Measurements from ENCODE around the gene C11orf71.
A peak's percentile ranks its signal among the peaks of the same experiment; 100 is the strongest.

The C11orf71 gene

DNA sequence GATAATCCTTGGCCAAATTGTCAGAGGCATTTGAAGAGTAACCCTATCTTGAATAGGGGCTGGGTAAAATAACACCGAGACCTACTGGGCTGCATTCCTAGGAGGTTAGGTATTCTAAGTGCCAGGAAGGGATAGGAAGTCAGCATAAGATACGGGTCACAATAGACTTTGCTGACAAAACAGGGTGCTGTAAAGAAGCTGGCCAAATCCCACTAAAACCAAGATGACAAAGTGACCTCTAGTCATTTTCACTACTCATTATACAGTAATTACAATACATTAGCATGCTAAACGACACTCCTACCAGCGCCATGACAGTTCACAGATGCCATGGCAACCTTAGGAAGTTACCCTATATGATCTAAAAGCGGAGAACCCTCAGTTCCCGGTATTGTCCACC, 38.0 kb upstream of the C11orf71 start:
- Histone ChIP-seq H3K27me3 (ENCODE audit: control insufficient read depth, insufficient read depth, low read length) (no peaks in the 10 kb centered on the region), H3K9ac (ENCODE audit: low read length) (peak overlapping the region; percentile 89), H3K36me3 (ENCODE audit: control insufficient read depth, low read depth, low read length) (peaks cover 6% of the 10 kb centered on the region), H3K9me3 (ENCODE audit: control insufficient read depth, low read depth, low read length) (no peaks in the 10 kb centered on the region), H3K4me1 (ENCODE audit: control insufficient read depth, low read depth, low read length) (peaks cover 34% of the 10 kb centered on the region), H3K4me3 (ENCODE audit: low read length) (peak overlapping the region; percentile 6), H3K27ac (ENCODE audit: low read length) (no peak overlapping the region)

DNA sequence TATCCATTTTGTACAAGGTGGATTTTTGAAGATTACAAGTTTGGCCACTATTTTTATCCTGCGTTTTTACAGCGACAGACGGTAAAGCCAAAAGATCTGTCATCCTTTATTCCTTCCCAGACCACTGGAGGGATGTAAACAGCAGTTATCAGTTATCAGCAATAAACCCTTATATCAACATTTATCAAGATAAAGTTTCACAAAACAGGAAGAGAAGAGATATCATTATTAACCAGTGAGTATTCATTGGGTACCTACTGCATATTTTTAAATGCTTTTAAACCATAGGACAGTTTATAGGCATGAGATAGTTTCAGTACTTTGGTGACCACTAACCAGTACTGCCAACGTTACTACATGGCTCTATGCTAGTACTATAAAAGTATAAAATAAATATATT, 33.1 kb upstream of the C11orf71 start:
- no peaks in the 10 kb centered on the region for H3K9me3 ChIP-seq (ENCODE audit: control insufficient read depth, low read depth, low read length)
- H3K27ac ChIP-seq (ENCODE audit: low read length), result no peak overlapping the region
- H3K9ac ChIP-seq (ENCODE audit: low read length), result no peak overlapping the region
- H3K4me1 ChIP-seq (ENCODE audit: control insufficient read depth, low read depth, low read length), result peaks cover 9% of the 10 kb centered on the region
- H3K36me3 ChIP-seq (ENCODE audit: control insufficient read depth, low read depth, low read length), result no peaks in the 10 kb centered on the region
- no peaks in the 10 kb centered on the region for H3K27me3 ChIP-seq (ENCODE audit: control insufficient read depth, insufficient read depth, low read length)
- no peak overlapping the region for H3K4me3 ChIP-seq (ENCODE audit: low read length)

DNA sequence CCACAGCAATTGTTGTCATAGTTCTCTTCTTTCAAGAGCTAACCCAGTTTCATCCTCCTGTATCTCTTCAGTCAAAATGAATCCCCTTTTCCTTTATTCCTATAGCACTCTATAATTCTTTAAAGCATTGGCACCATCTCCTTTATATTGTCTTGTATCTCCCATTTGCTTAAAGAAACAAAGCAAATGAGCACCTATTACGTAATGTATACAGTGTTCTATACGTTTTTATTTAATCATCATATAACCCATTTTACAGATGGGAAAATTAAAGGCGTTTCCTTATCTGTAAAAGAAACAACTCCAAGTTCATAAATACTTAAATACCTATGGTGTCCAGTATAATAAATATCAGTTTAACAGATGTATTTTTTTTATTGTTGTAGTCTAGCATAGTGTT, 32.6 kb upstream of the C11orf71 start:
- peaks cover 4% of the 10 kb centered on the region for H3K4me1 ChIP-seq (ENCODE audit: control insufficient read depth, low read depth, low read length)
- H3K36me3 ChIP-seq (ENCODE audit: control insufficient read depth, low read depth, low read length), result no peaks in the 10 kb centered on the region
- H3K4me3 ChIP-seq (ENCODE audit: low read length), result no peak overlapping the region
- no peaks in the 10 kb centered on the region for H3K9me3 ChIP-seq (ENCODE audit: control insufficient read depth, low read depth, low read length)
- H3K27me3 ChIP-seq (ENCODE audit: control insufficient read depth, insufficient read depth, low read length), result no peaks in the 10 kb centered on the region
- H3K27ac ChIP-seq (ENCODE audit: low read length), result no peak overlapping the region
- H3K9ac ChIP-seq (ENCODE audit: low read length), result no peak overlapping the region

DNA sequence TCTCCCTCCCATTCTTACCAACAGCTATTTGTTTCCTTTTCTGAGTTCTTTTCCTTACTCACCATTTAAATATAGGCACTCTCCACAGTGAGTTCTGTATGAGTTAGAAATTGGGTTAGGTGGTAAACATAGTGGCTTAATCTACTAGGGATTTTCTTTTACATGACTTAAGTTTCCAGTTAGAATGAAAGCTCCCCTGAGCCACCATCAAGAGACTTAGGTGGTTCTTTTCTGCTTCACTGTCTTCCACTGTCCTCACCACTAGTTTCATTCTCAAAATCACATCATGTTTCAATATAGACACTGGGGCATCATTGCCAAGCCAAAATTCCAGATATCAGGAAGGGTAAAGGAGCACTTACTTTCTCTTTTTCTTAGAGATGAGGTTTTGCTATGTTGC, 30.0 kb upstream of the C11orf71 start:
- H3K27ac ChIP-seq (ENCODE audit: low read length), result no peak overlapping the region
- H3K9ac ChIP-seq (ENCODE audit: low read length), result no peak overlapping the region
- no peaks in the 10 kb centered on the region for H3K4me1 ChIP-seq (ENCODE audit: control insufficient read depth, low read depth, low read length)
- no peak overlapping the region for H3K4me3 ChIP-seq (ENCODE audit: low read length)
- H3K27me3 ChIP-seq (ENCODE audit: control insufficient read depth, insufficient read depth, low read length), result no peaks in the 10 kb centered on the region
- H3K36me3 ChIP-seq (ENCODE audit: control insufficient read depth, low read depth, low read length), result no peaks in the 10 kb centered on the region
- H3K9me3 ChIP-seq (ENCODE audit: control insufficient read depth, low read depth, low read length), result no peaks in the 10 kb centered on the region

DNA sequence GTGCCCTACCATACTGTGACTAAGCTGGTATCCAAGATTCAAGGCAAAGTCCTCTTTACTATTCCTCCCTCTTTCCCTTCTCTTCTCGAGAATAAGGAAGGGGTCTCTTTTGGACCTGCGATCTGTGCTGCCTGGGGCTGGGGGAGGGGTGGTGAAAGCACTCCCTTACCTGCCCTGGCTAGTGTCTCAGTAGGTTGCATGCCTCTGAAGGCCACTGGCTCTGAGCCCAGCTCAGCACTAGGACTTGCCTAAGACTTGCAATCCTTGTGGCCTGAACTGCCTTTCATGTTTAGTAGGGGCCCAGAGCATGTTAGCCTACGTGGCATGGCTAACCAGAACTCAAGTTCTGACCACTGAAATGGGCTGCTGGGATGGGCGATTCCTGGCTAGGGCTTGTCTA, 26.0 kb upstream of the C11orf71 start:
- Histone ChIP-seq H3K36me3 (ENCODE audit: control insufficient read depth, low read depth, low read length) (no peaks in the 10 kb centered on the region), H3K4me3 (ENCODE audit: low read length) (no peak overlapping the region), H3K9ac (ENCODE audit: low read length) (no peak overlapping the region), H3K27me3 (ENCODE audit: control insufficient read depth, insufficient read depth, low read length) (no peaks in the 10 kb centered on the region), H3K4me1 (ENCODE audit: control insufficient read depth, low read depth, low read length) (no peaks in the 10 kb centered on the region), H3K9me3 (ENCODE audit: control insufficient read depth, low read depth, low read length) (no peaks in the 10 kb centered on the region), H3K27ac (ENCODE audit: low read length) (no peak overlapping the region)

DNA sequence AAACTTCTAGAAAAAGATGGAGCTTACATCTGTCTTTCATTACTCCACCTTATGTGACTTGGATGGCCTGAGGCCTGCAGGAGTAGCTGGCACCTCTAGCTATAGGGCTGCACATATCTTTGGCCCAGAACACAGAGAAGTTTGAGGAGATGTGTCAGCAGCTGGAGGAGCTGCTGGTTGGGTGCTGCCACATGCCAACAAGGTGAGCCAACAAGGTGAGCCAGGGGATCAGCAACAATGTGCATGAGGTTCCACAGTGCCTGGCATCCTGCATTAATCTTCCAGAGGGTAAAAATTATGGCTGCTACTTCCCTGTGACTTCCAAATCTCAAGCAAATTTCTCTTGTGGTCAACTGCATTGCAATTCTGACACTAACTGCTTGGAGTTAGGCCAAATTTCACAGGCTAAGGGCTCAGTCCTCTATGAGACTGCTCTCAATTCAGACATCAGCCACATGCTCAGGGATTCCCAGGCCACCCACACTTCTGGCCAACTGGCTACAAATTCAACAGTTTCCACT, 16.2 kb upstream of the C11orf71 start:
- peaks cover 4% of the 10 kb centered on the region for H3K36me3 ChIP-seq (ENCODE audit: control insufficient read depth, low read depth, low read length)
- H3K27me3 ChIP-seq (ENCODE audit: control insufficient read depth, insufficient read depth, low read length), result no peaks in the 10 kb centered on the region
- H3K4me1 ChIP-seq (ENCODE audit: control insufficient read depth, low read depth, low read length), result no peaks in the 10 kb centered on the region
- no peak overlapping the region for H3K9ac ChIP-seq (ENCODE audit: low read length)
- no peaks in the 10 kb centered on the region for H3K9me3 ChIP-seq (ENCODE audit: control insufficient read depth, low read depth, low read length)
- no peak overlapping the region for H3K27ac ChIP-seq (ENCODE audit: low read length)
- no peak overlapping the region for H3K4me3 ChIP-seq (ENCODE audit: low read length)

DNA sequence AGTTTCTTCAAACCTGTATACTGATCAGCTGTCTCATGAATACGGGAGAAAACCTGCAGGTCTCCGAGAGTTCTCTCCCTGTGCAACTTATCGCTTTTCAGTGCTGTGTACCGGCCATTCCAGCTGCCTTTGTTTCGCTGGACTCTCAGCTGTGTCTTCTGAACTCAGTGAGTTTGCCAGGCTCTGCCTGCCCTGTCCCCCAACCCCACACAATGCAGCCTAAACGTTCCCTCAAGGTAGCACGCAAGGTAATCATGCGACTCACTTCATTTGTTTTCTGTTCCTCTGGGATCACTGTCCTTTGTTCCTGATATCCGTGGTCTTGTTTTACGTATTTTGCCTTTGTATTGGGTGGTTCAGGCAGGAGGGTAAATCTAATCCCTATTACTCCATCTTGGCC, 13.6 kb upstream of the C11orf71 start:
- no peak overlapping the region for H3K9ac ChIP-seq (ENCODE audit: low read length)
- no peak overlapping the region for H3K27ac ChIP-seq (ENCODE audit: low read length)
- H3K36me3 ChIP-seq (ENCODE audit: control insufficient read depth, low read depth, low read length), result peaks cover 15% of the 10 kb centered on the region
- no peaks in the 10 kb centered on the region for H3K27me3 ChIP-seq (ENCODE audit: control insufficient read depth, insufficient read depth, low read length)
- no peaks in the 10 kb centered on the region for H3K4me1 ChIP-seq (ENCODE audit: control insufficient read depth, low read depth, low read length)
- no peak overlapping the region for H3K4me3 ChIP-seq (ENCODE audit: low read length)
- H3K9me3 ChIP-seq (ENCODE audit: control insufficient read depth, low read depth, low read length), result no peaks in the 10 kb centered on the region

DNA sequence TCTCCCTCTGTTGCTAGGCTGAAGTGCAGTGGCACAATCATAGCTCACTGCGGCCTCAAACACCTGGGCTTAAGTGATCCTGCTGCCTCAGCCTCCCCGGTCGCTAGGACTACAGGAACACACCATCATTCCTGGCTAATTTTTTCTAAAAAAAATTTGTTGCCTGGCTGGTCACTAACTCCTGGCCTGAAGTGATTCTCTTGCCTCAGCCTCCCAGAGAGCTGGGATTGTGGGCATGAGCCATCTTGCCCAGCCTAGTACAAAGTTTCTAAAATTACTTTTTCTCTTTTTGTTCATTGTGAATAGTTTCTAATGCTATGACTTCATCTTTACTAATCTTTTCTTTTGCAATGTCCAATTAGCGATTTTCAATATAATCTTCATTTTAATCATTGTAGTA, 12.6 kb upstream of the C11orf71 start:
- no peak overlapping the region for H3K4me3 ChIP-seq (ENCODE audit: low read length)

DNA sequence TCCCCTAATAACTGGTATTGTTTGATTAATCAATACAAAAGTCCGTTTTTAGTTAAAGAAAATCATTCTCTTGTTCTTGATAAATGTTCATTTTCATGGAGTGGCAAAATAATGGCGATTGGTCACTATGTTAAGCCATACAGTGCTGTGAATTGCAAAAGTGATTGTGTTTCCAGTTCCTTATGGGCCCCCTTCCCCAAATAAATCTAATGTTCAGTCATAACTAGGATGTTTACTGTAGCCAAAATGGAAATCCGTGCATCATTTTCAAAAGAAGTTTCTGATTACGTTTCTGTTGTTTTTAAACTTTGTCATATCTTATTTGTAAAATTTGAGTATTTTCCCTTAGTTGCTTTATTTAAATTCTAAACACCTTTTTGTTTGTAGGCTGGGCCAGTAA, 1.0 kb upstream of the C11orf71 start:
- Histone ChIP-seq H3K27ac (ENCODE audit: low read length) (peak overlapping the region; percentile 97), H3K27me3 (ENCODE audit: control insufficient read depth, insufficient read depth, low read length) (no peaks in the 10 kb centered on the region), H3K36me3 (ENCODE audit: control insufficient read depth, low read depth, low read length) (peaks cover 19% of the 10 kb centered on the region), H3K9ac (ENCODE audit: low read length) (peak overlapping the region; percentile 96), H3K4me1 (ENCODE audit: control insufficient read depth, low read depth, low read length) (peaks cover 10% of the 10 kb centered on the region), H3K9me3 (ENCODE audit: control insufficient read depth, low read depth, low read length) (no peaks in the 10 kb centered on the region), H3K4me3 (ENCODE audit: low read length) (peak overlapping the region; percentile 98)

More for the DNA sequence above, 12.6 kb upstream of the C11orf71 start:
- no peak overlapping the region for H3K9ac ChIP-seq (ENCODE audit: low read length)
- H3K27ac ChIP-seq (ENCODE audit: low read length), result no peak overlapping the region
- peaks cover 24% of the 10 kb centered on the region for H3K36me3 ChIP-seq (ENCODE audit: control insufficient read depth, low read depth, low read length)
- no peaks in the 10 kb centered on the region for H3K4me1 ChIP-seq (ENCODE audit: control insufficient read depth, low read depth, low read length)
- no peaks in the 10 kb centered on the region for H3K27me3 ChIP-seq (ENCODE audit: control insufficient read depth, insufficient read depth, low read length)
- no peaks in the 10 kb centered on the region for H3K9me3 ChIP-seq (ENCODE audit: control insufficient read depth, low read depth, low read length)

DNA sequence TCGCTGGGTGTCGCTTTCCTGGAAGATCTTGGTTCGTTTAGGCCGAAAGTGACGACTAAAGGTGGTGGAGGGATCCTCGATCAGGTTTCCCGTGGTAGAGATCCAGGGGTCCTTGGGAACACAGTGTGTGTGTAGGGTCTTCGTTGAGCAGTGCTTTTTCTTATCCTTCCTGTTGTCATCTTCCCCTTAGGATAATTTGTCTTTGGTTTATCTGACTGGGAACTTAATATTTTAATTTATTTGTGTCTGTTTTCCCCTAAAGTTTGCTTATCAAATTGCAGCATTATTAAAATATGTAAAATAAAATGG, 558 bp upstream of the C11orf71 start:
- Histone ChIP-seq H3K36me3 (ENCODE audit: control insufficient read depth, low read depth, low read length) (peaks cover 15% of the 10 kb centered on the region), H3K9me3 (ENCODE audit: control insufficient read depth, low read depth, low read length) (no peaks in the 10 kb centered on the region), H3K27ac (ENCODE audit: low read length) (peak overlapping the region; percentile 97)

DNA sequence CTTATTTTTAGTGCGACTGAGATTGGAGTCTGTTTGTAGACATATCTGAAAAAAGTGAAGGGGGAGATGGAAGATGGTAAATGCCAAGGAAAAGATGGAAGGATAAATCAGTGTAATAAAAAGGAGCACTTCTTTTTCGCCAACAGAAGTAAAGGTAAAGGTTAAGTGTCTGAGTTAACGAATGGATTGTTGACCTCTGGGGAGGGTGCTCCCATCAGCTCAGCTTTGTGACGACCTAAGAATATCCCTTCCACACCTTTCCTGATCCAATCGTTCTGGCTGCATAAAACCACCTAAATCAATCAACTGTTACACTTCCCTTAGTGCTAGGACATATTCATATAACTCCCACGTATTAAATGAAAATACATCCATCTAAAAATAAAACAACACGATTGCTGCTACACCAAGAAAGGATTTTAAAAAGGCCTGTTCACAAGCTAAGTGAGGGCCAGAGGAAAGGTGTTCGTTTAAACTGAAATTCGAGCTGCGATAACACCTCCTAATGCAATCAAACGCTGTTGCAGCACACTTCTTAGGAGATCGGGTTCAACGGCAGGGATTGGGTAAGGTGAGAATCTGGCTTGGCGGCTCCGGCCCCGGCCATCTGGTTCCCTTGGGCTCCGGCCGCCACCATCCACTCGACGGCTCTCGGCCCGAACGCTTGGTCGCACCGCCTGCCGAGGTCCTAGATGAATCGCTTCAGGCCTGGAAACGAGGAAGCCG, 658 bp downstream of the C11orf71 start:
- H3K4me1 ChIP-seq (ENCODE audit: control insufficient read depth, low read depth, low read length), result peaks cover 14% of the 10 kb centered on the region
- peak overlapping the region; percentile 97 for H3K27ac ChIP-seq (ENCODE audit: low read length)
- H3K9me3 ChIP-seq (ENCODE audit: control insufficient read depth, low read depth, low read length), result no peaks in the 10 kb centered on the region
- peak overlapping the region; percentile 98 for H3K4me3 ChIP-seq (ENCODE audit: low read length)
- H3K36me3 ChIP-seq (ENCODE audit: control insufficient read depth, low read depth, low read length), result peaks cover 3% of the 10 kb centered on the region
- H3K27me3 ChIP-seq (ENCODE audit: control insufficient read depth, insufficient read depth, low read length), result no peaks in the 10 kb centered on the region
- H3K9ac ChIP-seq (ENCODE audit: low read length), result peak overlapping the region; percentile 96

More for the DNA sequence above, 558 bp upstream of the C11orf71 start:
- H3K9ac ChIP-seq (ENCODE audit: low read length), result peak overlapping the region; percentile 96
- H3K4me1 ChIP-seq (ENCODE audit: control insufficient read depth, low read depth, low read length), result peaks cover 13% of the 10 kb centered on the region
- peak overlapping the region; percentile 98 for H3K4me3 ChIP-seq (ENCODE audit: low read length)
- H3K27me3 ChIP-seq (ENCODE audit: control insufficient read depth, insufficient read depth, low read length), result no peaks in the 10 kb centered on the region

DNA sequence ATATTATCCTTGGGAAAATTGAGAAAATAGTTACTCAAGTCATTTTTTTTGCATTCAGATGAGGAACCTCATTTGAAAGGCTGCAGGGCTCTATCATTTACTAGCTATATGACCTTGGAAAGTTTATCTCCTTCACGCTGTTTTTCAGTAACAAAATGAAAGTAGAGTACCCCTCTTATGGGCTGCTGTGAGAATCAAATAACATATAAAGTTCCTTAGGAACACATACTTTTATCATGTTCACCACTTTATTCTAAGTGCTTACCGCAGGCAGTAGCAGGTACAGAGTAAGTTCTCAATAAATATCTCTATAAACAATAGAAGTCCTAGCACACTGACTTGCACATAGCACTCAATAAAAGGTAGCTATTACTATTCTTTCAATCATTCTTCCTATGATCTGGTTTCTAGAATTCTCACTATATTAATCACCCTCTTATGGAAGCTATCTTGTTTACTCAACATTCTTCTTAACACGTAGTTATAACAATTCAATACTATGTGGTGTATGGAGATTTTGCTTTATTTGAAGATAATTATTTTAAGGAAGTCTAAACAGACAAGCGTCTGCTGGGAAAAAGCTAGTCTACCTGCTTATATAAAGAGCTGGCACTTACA, 1.9 kb downstream of the C11orf71 start:
- no peak overlapping the region for H3K4me3 ChIP-seq (ENCODE audit: low read length)
- H3K27ac ChIP-seq (ENCODE audit: low read length), result no peak overlapping the region
- H3K27me3 ChIP-seq (ENCODE audit: control insufficient read depth, insufficient read depth, low read length), result no peaks in the 10 kb centered on the region
- H3K9me3 ChIP-seq (ENCODE audit: control insufficient read depth, low read depth, low read length), result no peaks in the 10 kb centered on the region
- H3K9ac ChIP-seq (ENCODE audit: low read length), result no peak overlapping the region
- H3K36me3 ChIP-seq (ENCODE audit: control insufficient read depth, low read depth, low read length), result peaks cover 3% of the 10 kb centered on the region
- peaks cover 14% of the 10 kb centered on the region for H3K4me1 ChIP-seq (ENCODE audit: control insufficient read depth, low read depth, low read length)
